K562 (cell line): ENCODE measurements around the gene TMEM126A. TPM values are rescaled to one million over a fixed set of nuclear protein-coding genes. Genes with fewer than 3 reads are reported as not detected.
A peak's percentile ranks its signal among the peaks of the same experiment; 100 is the strongest.

Source experiments
- ATAC-seq: fragments of 200-7000 bp; cut with Tn5 transposase; 3 replicates; pipeline ENCODE4 v1.9.1; 2020; ENCODE audit warnings: moderate library complexity
- BruUV-seq: library from RNA; stranded (reverse); fragments of 400-500 nt; replicated peaks from 2 replicates; lab custom pipeline; 2021; lab: Mats Ljungman, UMichigan
- CTCF ChIA-PET: fragments of 300-600 bp; formaldehyde crosslinking; extraction: SDS; loops from one replicate; lab custom pipeline; 2021; ENCODE audit warnings: low intra/inter-chr PET ratio; lab: Yijun Ruan, JAX
- POLR2A ChIA-PET: fragments of 300-600, 350-650 bp; sonication (Branson Sonifier 250); formaldehyde crosslinking; extraction: SDS; loops from one replicate; lab custom pipeline; 2021; ENCODE audit warnings: antibody characterized with exemption, inconsistent platforms; lab: Yijun Ruan, JAX
- DNase-seq, 4 experiments: peaks; one replicate each; pipeline versions ENCODE4 v3.0.0 to v3.0.0-alpha.2; 2011 to 2018; ENCODE audit warnings: low spot score in 3 of 4, mixed read lengths in 3 of 4; ENCODE audit errors: extremely low read depth in 1 of 4
- FAIRE-seq: peaks from 2 replicates; lab custom pipeline; 2011; peaks lifted over from hg19 to GRCh38; lab: Jason Lieb, UNC
- H2AFZ ChIP-seq: 2 replicates; pipeline ENCODE4 v1.6.0; 2011; ENCODE audit warnings: low read depth, low read length, control low read depth, inconsistent platforms
- H3K27ac ChIP-seq: fragments of 200-600 bp; 3 replicates; pipeline ENCODE4 v1.8.0; 2011; ENCODE audit warnings: low read depth, mild to moderate bottlenecking, control low read depth, inconsistent platforms, low read length, moderate library complexity, mixed read lengths; ENCODE audit errors: extremely low read depth
- H3K27me3 ChIP-seq, 2 experiments: fragments of 300-600 bp in 1 of 2; 2 replicates in 1 of 2; 3 replicates in 1 of 2; pipeline versions ENCODE4 v1.6.0 to v1.8.0; 2011; ENCODE audit warnings: inconsistent platforms in 2 of 2, low read length in 2 of 2, mild to moderate bottlenecking in 1 of 2, mixed read lengths in 1 of 2, moderate library complexity in 1 of 2; ENCODE audit not compliant: control insufficient read depth in 2 of 2, insufficient read depth in 2 of 2
- H3K36me3 ChIP-seq: fragments of 300-600 bp; 3 replicates; pipeline ENCODE4 v1.8.0; 2011; ENCODE audit warnings: mild to moderate bottlenecking, low read length, inconsistent platforms; ENCODE audit not compliant: control insufficient read depth, insufficient read depth
- H3K4me1 ChIP-seq, 2 experiments: fragments of 200-600 bp in 1 of 2; replicated peaks in 1 of 2; 2 replicates in 1 of 2; 3 replicates in 1 of 2; pipeline versions ENCODE4 v1.5.1 to v1.8.0; 2011; ENCODE audit warnings: inconsistent platforms in 2 of 2, low read length in 2 of 2, mild to moderate bottlenecking in 1 of 2, mixed read lengths in 1 of 2, moderate library complexity in 1 of 2; ENCODE audit not compliant: control insufficient read depth in 2 of 2, insufficient read depth in 2 of 2
- H3K4me2 ChIP-seq: 2 replicates; pipeline ENCODE4 v1.6.1; 2011; ENCODE audit warnings: low read length, control low read depth, inconsistent platforms, mixed read lengths; ENCODE audit not compliant: insufficient read depth
- H3K4me3 ChIP-seq: fragments of 200-600 bp; sonication (generic), shearing (Covaris generic); 2 replicates; pipeline ENCODE4 v1.5.1; 2016; ENCODE audit warnings: control low read depth, inconsistent platforms
- H3K79me2 ChIP-seq: fragments of 200-600 bp; 3 replicates; pipeline ENCODE4 v1.8.0; 2011; ENCODE audit warnings: low read length, inconsistent platforms; ENCODE audit not compliant: control insufficient read depth, insufficient read depth
- H3K9ac ChIP-seq, 2 experiments: 2 replicates each; pipeline versions ENCODE4 v1.6.0 to v1.6.1; 2011; ENCODE audit warnings: low read depth in 2 of 2, low read length in 2 of 2, control low read depth in 1 of 2, inconsistent platforms in 1 of 2, mild to moderate bottlenecking in 1 of 2, mixed read lengths in 1 of 2; ENCODE audit not compliant: insufficient read depth in 1 of 2
- H3K9me1 ChIP-seq: one replicate; pipeline ENCODE4 v1.6.0; 2011; ENCODE audit warnings: inconsistent platforms, mild to moderate bottlenecking, low read length, moderate library complexity; ENCODE audit not compliant: control insufficient read depth, insufficient read depth
- H3K9me3 ChIP-seq: replicated peaks from 2 replicates; pipeline ENCODE4 v1.5.1; 2011; ENCODE audit warnings: low read depth, low read length, inconsistent platforms; ENCODE audit not compliant: control insufficient read depth, insufficient read depth
- H4K20me1 ChIP-seq: replicated peaks from 2 replicates; pipeline ENCODE4 v1.6.1; 2011; ENCODE audit warnings: low read length, inconsistent platforms, mixed read lengths; ENCODE audit not compliant: control insufficient read depth, insufficient read depth
- E2F5 ChIP-seq: sonication (generic); formaldehyde crosslinking; IDR thresholded peaks from 2 replicates; pipeline ENCODE4 v1.8.0; 2022; ENCODE audit warnings: mild to moderate bottlenecking, missing genetic modification reagents
- GABPB1 ChIP-seq: sonication (generic); formaldehyde crosslinking; IDR thresholded peaks from 2 replicates; pipeline ENCODE4 v1.8.0; 2022; ENCODE audit warnings: mild to moderate bottlenecking, missing genetic modification reagents
- JUN ChIP-seq, 2 experiments: sonication (generic) in 1 of 2; formaldehyde crosslinking in 1 of 2; IDR thresholded peaks; 2 replicates each; pipeline versions ENCODE4 v1.6.1 to v1.8.0; 2012 to 2022; ENCODE audit warnings: borderline replicate concordance in 2 of 2, mild to moderate bottlenecking in 2 of 2, improper control_type of control experiment in 1 of 2, low read depth in 1 of 2, low read length in 1 of 2, missing genetic modification reagents in 1 of 2
- MYNN ChIP-seq, 2 experiments: sonication (generic); formaldehyde crosslinking in 1 of 2; IDR thresholded peaks; 2 replicates each; pipeline versions ENCODE4 v1.5.0 to v1.6.1; 2016 to 2020; ENCODE audit warnings: antibody characterized with exemption in 1 of 2, missing genetic modification reagents in 1 of 2
- RAD51 ChIP-seq: fragments of 450-650 bp; IDR thresholded peaks from 2 replicates; pipeline ENCODE4 v1.7.1; 2016; ENCODE audit warnings: low read depth, mild to moderate bottlenecking, borderline replicate concordance
- TCF7 ChIP-seq: sonication (generic); IDR thresholded peaks from 2 replicates; pipeline ENCODE4 v1.6.1; 2016; ENCODE audit warnings: antibody characterized with exemption, borderline replicate concordance
- TCF7L2 ChIP-seq: fragments of 150-350 bp; IDR thresholded peaks from 2 replicates; pipeline ENCODE4 v1.6.1; 2016; ENCODE audit warnings: low read depth, mild to moderate bottlenecking, low read length, moderate library complexity
- TFE3 ChIP-seq: fragments of 450-650 bp; formaldehyde crosslinking; IDR thresholded peaks from 2 replicates; pipeline ENCODE4 v1.4.0; 2020; ENCODE audit warnings: mild to moderate bottlenecking, mixed read lengths
- ZKSCAN8 ChIP-seq: fragments of 200-800 bp; sonication (Bioruptor generic); IDR thresholded peaks from 2 replicates; pipeline ENCODE4 v1.6.1; 2016; ENCODE audit warnings: missing genetic modification characterization, missing compliant biosample characterization
- ZNF740 ChIP-seq, 3 experiments: fragments of 200-800 bp in 1 of 3; sonication (Bioruptor generic) in 1 of 3; sonication (generic) in 1 of 3; formaldehyde crosslinking in 1 of 3; IDR thresholded peaks; 2 replicates each; pipeline versions ENCODE4 v1.6.1 to v1.8.0; 2016 to 2022; ENCODE audit warnings: mild to moderate bottlenecking in 2 of 3, missing compliant biosample characterization in 2 of 3, missing genetic modification characterization in 2 of 3, missing genetic modification reagents in 1 of 3
- WGBS: fragments of 100-300 bp; shearing (Covaris generic); methylation state at CpG from one replicate; pipeline ENCODE4 v1.1.6; 2016; ENCODE audit warnings: low coverage, mixed read lengths; ENCODE audit not compliant: insufficient coverage; ENCODE audit errors: missing lambda C conversion rate; 5-methylcytosine and 5-hydroxymethylcytosine counted together
- in situ Hi-C: fragments of 300-500 bp; cut with MboI; formaldehyde crosslinking; loops from 4 replicates; pipeline ENCODE4 v1.15.0; 2018; ENCODE audit warnings: inconsistent platforms, mixed read lengths
- intact Hi-C: fragments of 100-400 bp; cut with micrococcal nuclease; formaldehyde crosslinking; loops from 2 replicates; pipeline ENCODE4 v1.14.2; 2022
- polyA plus RNA-seq, 8 experiments: library from polyadenylated mRNA; depleted of rRNA in 4 of 8; stranded (reverse) in 5 of 8; unstranded in 3 of 8; fragments of >200 nt; fragmentation: Nextera tagmentation in 2 of 8; fragmentation: Illumina TruSeq in 1 of 8; extraction: Ambion mirVana in 2 of 8; extraction: Trizol in 1 of 8; gene quantifications; 2 replicates each; pipeline versions ENCODE4 v1.2.1 to v1.2.3, GENCODE V29; 2011 to 2014; ENCODE audit warnings: inconsistent platforms in 1 of 8, missing spikeins in 1 of 8
- total RNA-seq, 7 experiments: library from RNA; depleted of rRNA in 6 of 7; stranded (reverse); fragments of >200 nt in 6 of 7; fragmentation: Illumina TruSeq in 2 of 7; extraction: Trizol in 2 of 7; gene quantifications; 2 replicates each; pipeline versions ENCODE4 v1.2.1 to v1.2.3, GENCODE V29; 2011 to 2021; ENCODE audit warnings: low replicate concordance in 1 of 7

Gene TMEM126A
- total and polyA plus RNA-seq, 9 of the 15 experiments (the other 6 are each of a cell fraction or from before 2014, with no cell fraction given): 19.3 to 154 (median 56.3) TPM

GRCh38 chr11:85603220-85603619 is 44.5 kb upstream of the TMEM126A start:
- Histone ChIP-seq H3K4me2 (no peak overlapping the region), H3K9me3 (0 out of 2 replicates have a peak, but pooled peaks cover 4% of the 10 kb centered on the region), H3K79me2 (no peaks in the 10 kb centered on the region), H3K27ac (no peak overlapping the region), H3K4me1 (no peaks in the 10 kb centered on the region; a peak in 2 of 5 replicates), H3K27me3 (no peaks in the 10 kb centered on the region), H3K4me3 (no peak overlapping the region), H3K36me3 (no peaks in the 10 kb centered on the region), H2AFZ (no peak overlapping the region), H3K9me1 (no peaks in the 10 kb centered on the region), H3K9ac (no peak overlapping the region), H4K20me1 (no peaks in the 10 kb centered on the region)
- no peak for ATAC-seq
- FAIRE-seq: no peak
- BruUV-seq: no TSS peak
- no peak for DNase-seq
- in situ Hi-C loops (loop anchor here (10.0 kb wide), 1 partner anchor 692 kb away; no protein-coding TSS in a partner anchor), intact Hi-C loops (no loop called here)
- CTCF ChIA-PET: no interaction called here
- TF ChIP-seq TCF7L2 (no peak), TFE3 (CRISPR knock-in tag) (peak; percentile 92), ZNF740 (CRISPR knock-in tag; IDR thresholded peaks at IDR 0.05) (no peak), ZNF740 (tag; IDR thresholded peaks at IDR 0.05) (no peak), TCF7 (no peak), GABPB1 (CRISPR knock-in tag) (no peak), E2F5 (CRISPR knock-in tag) (no peak), MYNN (IDR thresholded peaks at IDR 0.05) (no peak), MYNN (CRISPR knock-in tag; IDR thresholded peaks at IDR 0.05) (no peak), JUN (IDR thresholded peaks at IDR 0.05; ENCODE audit: borderline replicate concordance, low read depth, low read length) (no peak), JUN (CRISPR knock-in tag; IDR thresholded peaks at IDR 0.05; ENCODE audit: borderline replicate concordance) (no peak), RAD51 (peak; percentile 47; the same call in 1 of the 2 replicates), ZKSCAN8 (CRISPR knock-in tag) (no peak)
- WGBS: 0% methylated on average over 4 of the region's 4 CpGs
- POLR2A ChIA-PET: no interaction called here
